LNCaP clone FGC (cell line): ENCODE results near the gene AKAP13.

ENCODE experiments used
- DNase-seq: peaks from one replicate; pipeline ENCODE4 v3.0.0-alpha.2; 2011; ENCODE audit warnings: low read depth
- H3K4me3 ChIP-seq: 2 replicates; pipeline ENCODE4 v1.5.1; 2011; ENCODE audit warnings: mild to moderate bottlenecking, low read depth, low read length, control low read depth
- TF ChIP-seq, protein P1 (sequence below): IDR thresholded peaks from 2 replicates; pipeline ENCODE4 v1.5.1; 2012; ENCODE audit warnings: mild to moderate bottlenecking; ENCODE audit not compliant: control insufficient read depth, insufficient read depth; ENCODE audit errors: extremely low read depth

Gene AKAP13

DNA sequence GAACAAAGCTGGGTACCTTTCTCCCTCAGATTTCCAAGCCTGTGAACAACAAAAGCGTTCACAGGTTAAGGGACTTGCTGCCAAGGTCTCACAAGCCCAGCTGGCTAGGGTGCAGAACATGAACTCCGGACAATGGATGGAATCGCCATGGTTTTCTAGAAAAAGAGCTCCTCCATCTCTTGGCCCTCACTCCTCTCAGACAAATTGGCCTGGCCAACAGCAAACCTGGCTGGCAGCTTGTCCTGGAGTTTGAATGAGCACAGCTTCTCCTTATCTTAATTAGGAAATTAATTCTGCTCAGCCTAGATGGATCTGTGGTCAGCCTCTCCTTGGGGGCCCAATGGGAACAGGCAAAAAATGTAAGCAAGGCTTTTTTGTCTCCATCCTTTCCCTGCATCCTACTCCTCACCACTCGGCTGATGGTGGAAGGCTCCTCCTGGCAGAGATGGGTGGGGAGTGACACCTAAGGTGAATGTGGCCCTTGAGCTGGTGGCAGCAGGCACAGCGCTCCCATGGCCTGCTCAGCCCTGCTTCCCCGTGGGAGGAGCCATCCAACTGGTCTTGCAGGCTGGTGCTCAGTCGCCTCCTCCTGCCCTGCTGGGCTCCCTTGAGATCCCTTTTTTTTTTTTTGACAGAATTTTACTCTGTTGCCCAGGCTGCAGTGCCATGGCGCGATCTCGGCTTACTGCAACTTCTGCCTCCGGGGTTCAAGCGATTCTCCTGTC, 408.5 kb downstream of the AKAP13 start:
- TF ChIP-seq, protein P1, sequence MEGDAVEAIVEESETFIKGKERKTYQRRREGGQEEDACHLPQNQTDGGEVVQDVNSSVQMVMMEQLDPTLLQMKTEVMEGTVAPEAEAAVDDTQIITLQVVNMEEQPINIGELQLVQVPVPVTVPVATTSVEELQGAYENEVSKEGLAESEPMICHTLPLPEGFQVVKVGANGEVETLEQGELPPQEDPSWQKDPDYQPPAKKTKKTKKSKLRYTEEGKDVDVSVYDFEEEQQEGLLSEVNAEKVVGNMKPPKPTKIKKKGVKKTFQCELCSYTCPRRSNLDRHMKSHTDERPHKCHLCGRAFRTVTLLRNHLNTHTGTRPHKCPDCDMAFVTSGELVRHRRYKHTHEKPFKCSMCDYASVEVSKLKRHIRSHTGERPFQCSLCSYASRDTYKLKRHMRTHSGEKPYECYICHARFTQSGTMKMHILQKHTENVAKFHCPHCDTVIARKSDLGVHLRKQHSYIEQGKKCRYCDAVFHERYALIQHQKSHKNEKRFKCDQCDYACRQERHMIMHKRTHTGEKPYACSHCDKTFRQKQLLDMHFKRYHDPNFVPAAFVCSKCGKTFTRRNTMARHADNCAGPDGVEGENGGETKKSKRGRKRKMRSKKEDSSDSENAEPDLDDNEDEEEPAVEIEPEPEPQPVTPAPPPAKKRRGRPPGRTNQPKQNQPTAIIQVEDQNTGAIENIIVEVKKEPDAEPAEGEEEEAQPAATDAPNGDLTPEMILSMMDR: no peak
- H3K4me3 ChIP-seq: no peak overlapping the region
- DNase-seq: peak; percentile 64

DNA sequence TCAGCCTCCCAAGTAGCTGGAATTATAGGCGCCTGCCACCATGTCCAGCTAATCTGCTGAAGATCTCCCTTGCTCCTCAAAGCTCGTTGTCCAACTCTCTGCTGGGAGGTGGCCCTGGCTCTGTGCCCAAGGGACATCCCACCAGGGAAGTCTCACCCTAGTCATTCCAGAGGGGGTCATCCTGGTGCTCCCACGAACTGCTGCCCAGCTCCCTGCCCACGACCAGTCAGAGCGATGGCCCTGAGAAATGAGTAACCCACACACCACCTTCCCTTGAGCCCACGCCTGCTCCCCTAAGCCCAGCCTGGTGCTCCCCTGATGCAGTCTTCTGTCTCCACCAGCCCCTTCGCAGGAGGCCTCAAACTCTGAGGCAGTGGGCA, 409.1 kb downstream of the AKAP13 start:
- TF ChIP-seq, protein P1: no peak
- DNase-seq: no peak
- H3K4me3 ChIP-seq: no peak overlapping the region

DNA sequence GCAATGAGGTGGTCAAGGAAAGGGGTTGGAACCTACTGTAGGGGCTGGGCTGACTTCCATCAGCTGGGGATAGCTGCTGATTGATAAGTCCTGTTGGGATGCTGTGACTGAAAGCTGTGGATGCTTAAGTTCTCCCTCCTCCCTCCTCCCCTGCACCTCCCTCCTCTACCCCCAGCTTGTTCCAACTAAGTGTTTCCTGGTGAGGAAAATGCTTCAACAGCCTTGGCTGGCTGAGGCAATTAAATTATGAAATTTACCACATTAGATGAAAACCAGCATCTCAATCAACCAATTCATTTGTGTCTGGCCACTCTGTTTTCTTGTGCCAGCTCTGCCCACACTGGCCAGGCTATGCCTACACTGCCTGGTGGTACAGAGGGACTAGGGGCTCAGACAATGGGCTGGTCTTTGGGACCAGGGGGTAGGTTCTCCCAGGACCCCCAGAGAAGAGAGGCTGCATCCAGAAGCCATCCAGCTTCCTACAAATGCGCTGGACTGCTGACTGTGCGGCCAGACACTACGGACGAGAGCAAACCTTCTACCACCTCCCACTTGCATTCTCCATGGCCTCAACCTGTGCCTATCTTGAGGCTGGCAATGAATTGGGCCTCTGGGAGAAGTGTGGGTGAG, 411.8 kb downstream of the AKAP13 start:
- no peak overlapping the region for H3K4me3 ChIP-seq
- no peak for DNase-seq
- TF ChIP-seq, protein P1: no peak

DNA sequence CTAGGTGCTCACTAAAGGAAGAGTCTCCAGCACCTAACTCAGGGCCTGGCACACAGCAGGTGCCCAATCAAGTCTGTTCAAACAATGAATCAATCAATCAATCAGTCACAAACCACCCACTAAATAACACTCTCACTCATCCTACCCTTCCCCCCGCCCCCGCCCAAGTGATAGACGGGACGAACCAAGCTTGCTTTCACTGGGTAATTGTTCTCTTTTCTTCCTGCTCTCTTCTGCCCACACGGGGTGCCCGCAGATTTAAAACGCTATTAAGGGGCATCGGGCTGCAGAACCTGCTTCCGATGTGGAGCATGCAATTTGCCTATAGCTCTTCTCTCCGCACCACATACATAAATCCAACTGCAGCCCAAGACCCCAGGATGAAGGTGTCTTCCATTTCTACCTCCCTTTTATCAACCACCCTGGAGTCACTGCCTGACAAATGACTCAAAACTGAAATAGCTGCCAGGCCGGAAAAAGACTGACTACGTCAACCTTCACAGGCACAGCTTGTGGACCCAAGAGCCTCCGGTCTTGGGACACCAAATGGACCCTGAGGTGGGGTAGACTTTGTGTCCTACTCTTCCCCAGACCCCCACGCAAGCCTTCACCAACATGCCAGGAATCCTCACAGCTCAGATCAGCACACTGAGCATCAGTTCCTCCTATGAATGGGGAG, 412.6 kb downstream of the AKAP13 start:
- no peak for DNase-seq
- peak overlapping the region; percentile 81 for H3K4me3 ChIP-seq
- TF ChIP-seq, protein P1: no peak

DNA sequence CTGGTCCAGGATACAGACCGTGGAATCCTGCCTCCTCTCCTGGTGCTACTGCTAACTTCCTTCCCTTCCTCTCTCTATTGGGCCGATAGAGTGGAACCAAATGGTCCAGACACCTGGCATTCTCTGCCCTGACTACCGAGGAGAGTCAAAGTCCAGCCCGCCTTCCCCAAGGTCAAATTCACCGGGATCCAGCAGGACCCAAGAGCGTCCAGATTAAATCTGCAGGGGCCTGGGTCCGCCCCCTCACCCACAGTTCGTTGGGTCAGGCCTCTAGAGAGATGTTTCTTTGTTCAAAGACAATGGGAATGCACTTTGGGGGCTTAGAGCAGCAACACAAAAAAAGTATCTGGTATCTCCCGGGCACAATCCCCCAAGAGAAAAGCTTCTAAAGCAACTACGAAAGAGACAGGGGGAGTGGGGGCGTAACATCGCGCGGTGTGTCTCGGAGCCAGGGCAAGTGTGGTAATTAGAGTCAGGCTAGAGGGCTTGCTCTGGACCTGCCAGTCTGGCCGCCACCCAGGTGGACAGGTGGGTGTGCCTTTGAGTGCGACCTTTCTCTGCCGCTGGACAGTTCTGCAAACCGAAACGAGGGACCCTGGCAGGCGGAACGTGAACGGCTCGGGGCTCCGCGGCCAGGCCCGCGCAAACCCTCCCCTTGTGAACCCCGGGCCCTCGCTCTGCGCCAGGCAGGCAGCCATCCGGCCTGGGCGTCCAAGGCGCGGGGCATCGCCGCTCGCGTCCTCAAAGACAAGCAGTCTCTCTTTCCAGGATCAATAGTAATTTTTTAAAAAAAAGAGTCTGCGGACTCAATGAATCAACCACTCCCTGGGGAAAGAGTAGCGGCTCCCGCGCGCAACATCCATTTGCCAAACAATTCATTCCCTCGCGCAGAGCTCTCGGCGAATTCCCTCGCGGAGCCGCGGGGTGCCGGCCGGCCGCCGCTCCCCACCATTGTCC, 413.5 kb downstream of the AKAP13 start:
- TF ChIP-seq, protein P1: no peak
- no peak for DNase-seq
- H3K4me3 ChIP-seq: peak overlapping the region; percentile 81

DNA sequence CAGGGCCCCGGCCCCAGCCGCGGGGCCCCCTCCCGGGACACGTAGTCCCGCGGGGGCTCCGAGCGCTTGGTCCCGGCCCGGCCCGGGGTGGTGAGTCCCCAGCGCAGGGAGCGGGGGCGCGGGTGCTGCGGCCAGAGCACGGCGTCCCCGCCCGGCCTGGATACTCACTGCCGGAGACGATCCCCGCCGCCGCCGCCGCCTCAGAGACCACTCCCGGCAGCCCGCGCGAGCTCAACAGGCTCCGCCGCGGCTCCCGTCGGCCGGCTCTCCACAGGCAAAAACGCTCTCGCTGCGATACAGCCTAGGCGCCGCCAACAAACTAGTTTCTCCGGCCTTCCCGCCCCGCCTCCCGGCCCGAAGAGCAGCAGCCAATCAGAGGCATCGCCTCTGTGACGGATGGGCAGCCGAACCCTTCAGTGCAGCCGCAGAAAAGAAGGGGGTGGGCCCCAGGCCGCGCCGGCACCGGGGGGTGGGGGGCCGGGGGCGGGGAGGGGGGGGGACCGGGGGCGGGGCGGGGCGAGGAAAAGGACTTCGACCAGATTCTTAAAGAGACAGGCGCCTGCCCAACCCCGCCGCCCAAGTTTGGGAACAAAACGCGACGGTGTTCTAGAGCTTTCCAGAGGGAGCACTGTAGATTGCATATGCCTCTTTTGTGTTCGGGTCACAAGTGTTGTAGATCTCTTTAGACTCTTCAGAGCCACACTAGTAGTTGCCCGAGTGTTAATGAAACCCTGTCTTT, 414.4 kb downstream of the AKAP13 start, which contains the start of gene KLHL25:
Gene KLHL25 (minus strand): TSS at position 328 of the 739 bp plus-strand sequence. CDS start 25,115 bp downstream, outside the sequence.
- H3K4me3 ChIP-seq: peak within 1 kb of the TSS; percentile 81
- DNase-seq: peak; percentile 85
- TF ChIP-seq, protein P1: no peak
